Kidney (tissue), 14 donors: ENCODE data around the gene PRSS36. TPM values are rescaled to one million over a fixed set of nuclear protein-coding genes. Genes with fewer than 3 reads are reported as not detected.

Source experiments
- DNase-seq, 5 donors: peaks; one replicate each; pipeline ENCODE4 v3.0.0-alpha.2; 2013 to 2020
- FAIRE-seq: peaks from 2 replicates; lab custom pipeline; 2012; peaks lifted over from hg19 to GRCh38; lab: Jason Lieb, UNC
- H3K27ac ChIP-seq, 2 donors: one replicate each; pipeline ENCODE4 v1.7.0; 2013; ENCODE audit warnings: low read depth in 2 of 2, low read length in 2 of 2, inconsistent platforms in 1 of 2
- H3K27me3 ChIP-seq: one replicate; pipeline ENCODE4 v1.7.1; 2013; ENCODE audit warnings: low read length, inconsistent platforms; ENCODE audit not compliant: control insufficient read depth, insufficient read depth
- H3K36me3 ChIP-seq, 3 donors: one replicate each; pipeline versions ENCODE4 v1.7.0 to v1.7.1; 2013; ENCODE audit warnings: low read length in 3 of 3, control low read depth in 1 of 3, inconsistent platforms in 1 of 3; ENCODE audit not compliant: insufficient read depth in 3 of 3, control insufficient read depth in 2 of 3
- H3K4me1 ChIP-seq, 3 donors: one replicate each; pipeline versions ENCODE4 v1.7.0 to v1.7.1; 2013; ENCODE audit warnings: low read length in 3 of 3, inconsistent platforms in 1 of 3, low read depth in 1 of 3; ENCODE audit not compliant: control insufficient read depth in 2 of 3, insufficient read depth in 2 of 3
- H3K4me3 ChIP-seq, 3 donors: one replicate each; pipeline versions ENCODE4 v1.7.0 to v1.8.1; 2013; ENCODE audit warnings: low read length in 3 of 3, control low read depth in 1 of 3, inconsistent platforms in 1 of 3
- H3K9ac ChIP-seq, 3 donors: one replicate each; pipeline versions ENCODE4 v1.7.0 to v1.7.1; 2013; ENCODE audit warnings: low read length in 3 of 3, control low read depth in 1 of 3, inconsistent platforms in 1 of 3
- H3K9me3 ChIP-seq, 3 donors: one replicate each; pipeline versions ENCODE4 v1.7.0 to v1.7.1; 2013; ENCODE audit warnings: low read length in 3 of 3, control low read depth in 1 of 3, inconsistent platforms in 1 of 3; ENCODE audit not compliant: control insufficient read depth in 2 of 3, insufficient read depth in 1 of 3
- CTCF ChIP-seq: IDR thresholded peaks from 3 replicates; pipeline ENCODE4 v1.5.1; 2012; ENCODE audit warnings: mild to moderate bottlenecking, moderate library complexity, borderline replicate concordance; ENCODE audit not compliant: insufficient read depth; ENCODE audit errors: extremely low read depth
- intact Hi-C: fragments of 100-400 bp; cut with DNase I; formaldehyde crosslinking; loops from one replicate; pipeline ENCODE4 v1.11.1; 2022
- polyA plus RNA-seq: library from polyadenylated mRNA; stranded (reverse); fragments of 350-450 nt; fragmentation: Illumina TruSeq; extraction: RNeasy Lipid Tissue Mini Kit (QIAGEN cat#74804); gene quantifications from one replicate; pipeline ENCODE4 v1.2.3, GENCODE V29; 2014; ENCODE audit warnings: low read depth, low replicate concordance; ENCODE audit not compliant: insufficient read depth
- total RNA-seq: library from RNA; stranded (reverse); fragmentation: NEBNext Ultra II Directional; extraction: Animal tissue kit (Norgen Biotek cat#: 25700); gene quantifications from one replicate; pipeline ENCODE4 v1.2.1, GENCODE V29; 2021
- donor health status: control.
- donor health status: control.
- donor health status: control.
- donor health status: control.
- donor health status: control.
- donor health status: DM: yes; HTN: yes; CAD: no.
- donor health status: Normal renal cell carcinoma (clear cell type).

Gene PRSS36
- total and polyA plus RNA-seq, 2 donors from 2014 or later = 1.7 to 4.1 TPM

GRCh38 chr16:31131841-31132271 is 18.0 kb downstream of the PRSS36 start:
- intact Hi-C loops = no loop called here
- peaks cover 3 to 34% (median 8%) of the 10 kb centered on the region in 3 donors for H3K36me3 ChIP-seq
- DNase-seq = peak in 2 of 5 donors; percentile 48 to 73

DNA sequence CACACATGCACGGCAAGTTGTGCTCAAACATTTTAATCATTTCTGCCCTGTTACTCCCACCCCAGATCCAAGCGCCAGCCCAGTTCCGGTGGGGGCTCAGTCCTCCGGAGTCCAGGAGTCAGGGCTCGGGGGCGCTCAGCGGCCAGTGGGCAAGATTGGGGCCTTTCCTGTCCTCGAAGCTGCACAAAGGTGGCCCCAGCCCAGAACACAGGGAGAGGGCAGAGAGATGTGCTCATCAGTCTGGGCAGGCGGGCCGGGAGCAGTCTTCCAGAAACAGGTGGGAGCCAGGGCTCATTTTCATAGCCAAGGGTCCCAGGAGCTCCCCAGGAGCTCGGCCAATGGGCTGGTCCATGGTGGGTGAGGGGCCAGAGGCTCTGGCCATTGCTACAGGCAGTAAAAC is 18.4 kb downstream of the PRSS36 start:
- Histone ChIP-seq H3K9me3 (no peaks in the 10 kb centered on the region), H3K36me3 (peaks cover 3 to 35% (median 8%) of the 10 kb centered on the region in 3 donors), H3K4me3 (no peak overlapping the region), H3K27me3 (no peaks in the 10 kb centered on the region), H3K27ac (peak overlapping the region; percentile 85 to 90), H3K4me1 (peaks cover 0 to 47% (median 21%) of the 10 kb centered on the region in 3 donors), H3K9ac (peak overlapping the region in 1 of 3 donors; percentile 46)
- intact Hi-C loops = no loop called here
- no peak for FAIRE-seq
- no peak for TF ChIP-seq CTCF
- DNase-seq = peak in 1 of 5 donors; percentile 44

More at GRCh38 chr16:31131841-31132271, 18.0 kb downstream of the PRSS36 start:
- Histone ChIP-seq H3K4me3 (no peak overlapping the region), H3K4me1 (peaks cover 0 to 47% (median 21%) of the 10 kb centered on the region in 3 donors), H3K27me3 (no peaks in the 10 kb centered on the region), H3K27ac (peak overlapping the region; percentile 37 to 90), H3K9me3 (no peaks in the 10 kb centered on the region), H3K9ac (no peak overlapping the region)
- TF ChIP-seq CTCF = no peak
- FAIRE-seq = no peak

DNA sequence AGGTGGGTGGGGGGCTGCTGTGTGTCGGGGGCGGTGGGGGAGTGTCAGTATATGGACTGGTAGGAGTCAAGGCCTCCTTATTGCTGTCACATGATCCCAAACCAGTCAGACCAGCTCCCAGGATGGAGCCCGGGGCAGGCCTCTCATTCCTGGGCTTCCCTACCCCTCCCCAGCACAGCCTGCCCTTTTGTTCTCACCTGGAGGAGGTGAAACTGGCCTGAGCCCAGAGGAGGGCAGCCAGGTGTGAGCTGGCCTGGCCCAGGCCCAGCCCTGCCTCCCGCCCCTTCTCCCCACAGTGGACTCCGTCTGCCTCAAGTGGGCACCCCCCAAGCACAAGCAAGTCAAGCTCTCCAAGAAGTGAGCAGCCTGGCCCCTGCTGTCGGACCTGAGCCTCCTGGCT is 19.0 kb downstream of the PRSS36 start:
- Histone ChIP-seq H3K36me3 (peaks cover 3 to 35% (median 8%) of the 10 kb centered on the region in 3 donors), H3K9ac (peak overlapping the region in 1 of 3 donors; percentile 55), H3K27me3 (no peaks in the 10 kb centered on the region), H3K4me1 (peaks cover 0 to 45% (median 17%) of the 10 kb centered on the region in 3 donors), H3K9me3 (no peaks in the 10 kb centered on the region), H3K4me3 (no peak overlapping the region), H3K27ac (peak overlapping the region; percentile 85 to 90)
- FAIRE-seq (no peak), DNase-seq (peak; percentile 56 to 96 (median 75))
- intact Hi-C loops = no loop called here
- no peak for TF ChIP-seq CTCF
